NCI-H774 (cell line): Measurements from ENCODE around the gene CR2.
A peak's percentile ranks its signal among the peaks of the same experiment; 100 is the strongest.
"Not testable (repeated sequence)": the region's sequence is repeated elsewhere in the genome, so short reads cannot be mapped to it uniquely, and the experiment has no call there.

Source experiments
- DNase-seq: peaks from one replicate; lab custom pipeline; 2025; lab: John Stamatoyannopoulos, UW

CR2 gene

DNA sequence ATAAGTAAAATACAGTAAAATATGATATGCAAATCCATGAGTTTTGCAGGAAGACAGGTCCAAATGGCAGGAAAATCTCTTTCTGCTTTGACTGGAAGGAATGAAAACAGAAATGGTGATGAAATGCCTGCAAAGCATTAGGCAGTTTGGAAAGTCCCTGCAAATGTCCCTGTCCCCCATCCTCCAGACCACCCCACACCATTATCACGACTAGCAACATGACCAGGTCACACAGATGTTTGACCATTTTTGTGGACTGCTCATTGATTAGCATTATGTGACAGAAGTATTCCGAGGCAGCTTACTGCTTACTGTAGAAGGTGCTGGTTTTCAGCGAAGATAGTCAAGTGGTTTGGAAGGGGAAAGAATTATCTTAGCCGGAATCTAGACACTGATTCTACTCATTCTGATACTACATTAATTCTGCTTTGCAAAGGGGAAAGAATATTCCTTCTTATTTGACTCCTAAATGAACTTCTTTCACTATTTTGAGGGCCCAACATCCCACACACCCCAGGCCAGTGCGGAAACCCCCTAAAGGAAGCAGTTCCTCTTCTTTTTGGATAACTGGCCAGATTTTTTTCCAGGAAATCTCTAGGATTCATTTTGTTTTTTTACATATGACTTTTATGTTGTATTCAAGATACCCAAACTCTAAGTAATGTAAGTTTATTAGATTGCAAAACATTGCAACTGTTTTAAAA, 9.5 kb upstream of the CR2 start:
- DNase-seq: no peak

DNA sequence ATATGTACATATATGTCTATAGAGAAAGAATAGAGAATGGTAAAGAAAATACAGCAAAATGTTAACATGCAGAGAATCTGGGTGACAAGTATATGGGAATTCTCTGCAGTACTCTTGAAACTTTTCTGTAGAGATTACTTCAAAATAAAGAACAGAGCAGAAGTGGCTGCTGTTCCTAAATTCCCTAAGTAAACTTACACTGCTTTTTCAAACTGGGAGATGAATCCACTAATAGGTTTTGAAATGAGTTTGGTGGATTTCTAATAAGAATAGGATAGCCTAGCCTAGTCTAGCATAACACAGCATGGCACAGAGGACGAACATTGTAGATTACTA, 450 bp upstream of the CR2 start:
- no peak for DNase-seq

DNA sequence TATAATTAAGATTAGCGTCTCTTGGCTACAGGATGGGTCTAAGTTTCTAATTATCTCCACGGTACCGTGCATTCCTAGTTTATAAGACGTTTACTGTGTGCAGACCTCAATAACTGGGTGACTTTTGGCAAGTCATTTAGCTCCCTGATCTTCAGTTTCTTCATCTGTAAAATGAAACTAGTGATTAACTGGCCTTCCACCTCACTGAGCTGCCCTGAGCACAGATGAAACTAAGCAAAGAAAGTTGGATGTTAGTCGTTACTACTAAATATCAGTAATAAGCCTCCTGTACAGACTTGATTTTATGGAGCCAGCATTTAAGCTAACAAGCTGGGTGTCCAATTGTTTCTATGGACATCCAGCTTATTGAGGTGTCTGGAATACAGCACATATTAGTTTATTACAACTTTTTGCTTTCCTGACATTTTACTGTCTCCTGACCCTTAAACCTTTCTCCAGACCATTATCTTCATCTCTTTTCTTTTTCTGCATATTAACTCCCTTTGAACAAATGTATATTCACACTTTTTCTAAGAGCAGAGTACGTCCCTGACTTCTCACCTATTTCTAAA, 1.1 kb downstream of the CR2 start:
- no peak for DNase-seq

DNA sequence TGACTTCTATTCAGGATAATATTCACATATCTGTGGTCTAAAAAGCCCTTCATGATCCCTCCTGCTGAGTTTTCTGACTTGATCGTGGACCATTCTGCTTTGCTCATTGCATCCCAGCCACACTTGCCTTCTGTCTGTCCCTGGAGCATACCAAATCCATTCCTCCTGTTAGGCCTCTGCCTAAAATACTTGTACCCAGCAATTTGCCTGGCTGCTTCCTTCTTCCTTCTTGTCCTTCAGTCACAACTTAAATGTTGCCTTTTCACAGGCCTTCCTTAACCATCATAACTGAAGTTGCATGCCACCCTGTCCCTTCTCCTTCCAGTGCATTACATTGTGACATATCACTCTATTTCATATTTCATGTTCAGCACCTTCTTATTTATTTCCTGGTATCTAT, 4.3 kb downstream of the CR2 start:
- no peak for DNase-seq

GRCh38 chr1:207459008-207459407, 4.9 kb downstream of the CR2 start:
- DNase-seq: no peak

DNA sequence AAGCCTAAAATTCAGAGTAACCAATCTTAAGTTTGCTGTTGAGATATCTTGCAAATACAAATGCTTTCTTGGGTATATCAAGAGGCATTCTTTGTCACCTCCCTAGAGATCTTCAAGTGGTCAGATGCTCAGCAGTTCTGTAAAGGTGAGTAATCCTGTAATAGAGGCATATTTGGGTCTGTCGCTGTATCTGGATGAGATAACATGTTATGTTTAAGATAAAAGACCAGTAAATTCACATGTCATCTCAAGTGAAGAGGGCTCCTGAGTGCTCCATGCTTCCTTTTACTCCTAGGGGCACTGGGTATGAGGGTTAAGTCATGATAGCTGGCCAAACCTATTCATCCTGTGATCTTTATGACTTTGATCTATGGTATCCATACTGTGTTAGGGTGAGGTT, 7.5 kb downstream of the CR2 start:
- no peak for DNase-seq

DNA sequence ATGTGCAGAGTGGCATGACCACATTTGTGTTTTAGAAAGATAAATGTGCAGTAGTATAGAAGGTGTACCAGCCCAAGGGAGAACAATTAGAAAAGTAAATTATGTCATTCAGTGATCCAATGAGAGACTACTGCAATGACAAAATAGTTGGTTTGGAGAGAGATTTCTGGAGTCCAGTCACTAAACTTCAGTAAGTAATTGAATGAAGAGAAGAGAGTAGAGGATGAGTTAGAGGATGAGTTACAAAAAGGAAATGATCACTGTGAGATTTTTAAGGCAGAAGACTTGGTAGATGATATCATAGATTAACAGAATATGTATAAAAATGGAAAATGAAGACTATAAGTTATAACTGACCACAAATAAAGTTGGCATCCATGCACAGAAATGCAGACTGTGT, 8.4 kb downstream of the CR2 start:
- no peak for DNase-seq

GRCh38 chr1:207463021-207463420, 8.9 kb downstream of the CR2 start:
- DNase-seq: no peak

GRCh38 chr1:207463571-207463970, 9.4 kb downstream of the CR2 start:
- DNase-seq: no peak

GRCh38 chr1:207470927-207471326, 16.8 kb downstream of the CR2 start:
- no peak for DNase-seq

DNA sequence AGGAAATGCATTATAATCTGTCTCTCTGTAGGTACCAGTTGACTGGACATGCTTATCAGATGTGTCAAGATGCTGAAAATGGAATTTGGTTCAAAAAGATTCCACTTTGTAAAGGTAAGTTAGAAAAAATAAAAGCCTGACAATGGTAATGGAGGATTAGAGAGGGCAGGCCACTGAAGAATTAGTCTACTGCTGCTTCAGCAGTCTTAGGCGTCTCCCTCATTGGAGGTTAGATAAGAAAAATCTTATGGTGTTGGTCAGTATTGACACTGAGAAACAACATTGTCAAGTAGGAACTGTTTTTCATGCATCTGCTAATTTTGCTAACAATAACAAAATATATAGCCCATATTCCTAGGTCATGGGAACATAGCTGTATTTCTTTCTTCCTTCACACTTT, 20.1 kb downstream of the CR2 start:
- DNase-seq: no peak

DNA sequence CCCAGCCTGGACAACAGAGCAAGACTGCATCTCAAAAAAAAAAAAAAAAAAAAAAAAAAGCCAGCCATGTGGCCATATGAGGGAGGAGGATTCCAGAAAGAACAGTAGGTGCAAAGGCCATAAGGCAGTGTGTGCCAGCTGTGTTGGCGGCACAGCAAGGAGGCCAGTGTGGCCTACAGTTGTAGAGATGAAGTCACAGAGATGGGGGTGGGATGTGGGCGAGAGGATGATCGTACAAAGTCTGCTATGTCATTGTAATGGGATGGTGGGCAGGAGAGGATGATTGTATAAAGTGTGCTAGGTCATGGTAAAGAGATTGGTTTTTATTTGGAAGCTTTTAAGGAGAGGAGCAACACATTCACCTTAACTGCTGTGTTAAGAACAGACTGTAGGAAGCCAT, 32.1 kb downstream of the CR2 start:
- DNase-seq: no peak

GRCh38 chr1:207487636-207488035, 33.5 kb downstream of the CR2 start:
- no peak for DNase-seq

DNA sequence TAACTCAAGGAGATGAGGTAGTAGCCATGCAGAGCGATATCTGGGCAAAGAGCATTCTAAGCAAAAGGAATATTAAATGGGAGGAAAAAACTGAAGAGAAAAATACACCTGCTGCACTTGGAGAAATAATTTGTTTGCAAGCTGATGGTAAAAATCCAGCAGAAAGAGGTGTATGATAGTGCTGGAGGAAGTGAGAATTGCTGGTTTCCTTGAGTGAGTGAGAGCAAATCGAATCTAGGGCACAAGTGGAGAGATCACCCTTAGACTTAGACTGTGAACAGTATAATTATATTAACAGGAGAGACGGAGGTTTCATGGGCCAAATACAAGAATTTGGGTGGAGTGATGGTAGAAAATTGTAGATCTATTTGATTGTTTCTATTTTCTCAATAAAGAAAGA, 39.1 kb downstream of the CR2 start:
- DNase-seq: no peak

GRCh38 chr1:207494171-207494570, 40.0 kb downstream of the CR2 start:
- DNase-seq: no peak

DNA sequence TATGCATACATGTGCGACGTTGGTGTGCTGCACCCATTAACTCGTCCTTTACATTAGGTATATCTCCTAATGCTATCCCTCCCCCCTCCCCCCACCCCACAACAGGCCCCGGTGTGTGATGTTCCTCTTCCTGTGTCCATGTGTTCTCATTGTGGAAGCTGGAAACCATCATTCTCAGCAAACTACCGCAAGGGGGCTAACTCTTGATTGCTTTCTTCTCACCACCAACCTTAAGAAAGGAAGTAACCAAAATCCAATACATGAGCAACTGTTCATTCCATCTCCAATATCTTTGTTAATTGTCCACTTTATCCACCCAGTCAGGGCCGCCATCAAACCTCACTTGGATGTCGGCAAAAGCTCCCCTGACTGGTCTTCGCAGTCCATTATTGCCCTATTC, 41.2 kb downstream of the CR2 start:
- not testable (repeated sequence) for DNase-seq

DNA sequence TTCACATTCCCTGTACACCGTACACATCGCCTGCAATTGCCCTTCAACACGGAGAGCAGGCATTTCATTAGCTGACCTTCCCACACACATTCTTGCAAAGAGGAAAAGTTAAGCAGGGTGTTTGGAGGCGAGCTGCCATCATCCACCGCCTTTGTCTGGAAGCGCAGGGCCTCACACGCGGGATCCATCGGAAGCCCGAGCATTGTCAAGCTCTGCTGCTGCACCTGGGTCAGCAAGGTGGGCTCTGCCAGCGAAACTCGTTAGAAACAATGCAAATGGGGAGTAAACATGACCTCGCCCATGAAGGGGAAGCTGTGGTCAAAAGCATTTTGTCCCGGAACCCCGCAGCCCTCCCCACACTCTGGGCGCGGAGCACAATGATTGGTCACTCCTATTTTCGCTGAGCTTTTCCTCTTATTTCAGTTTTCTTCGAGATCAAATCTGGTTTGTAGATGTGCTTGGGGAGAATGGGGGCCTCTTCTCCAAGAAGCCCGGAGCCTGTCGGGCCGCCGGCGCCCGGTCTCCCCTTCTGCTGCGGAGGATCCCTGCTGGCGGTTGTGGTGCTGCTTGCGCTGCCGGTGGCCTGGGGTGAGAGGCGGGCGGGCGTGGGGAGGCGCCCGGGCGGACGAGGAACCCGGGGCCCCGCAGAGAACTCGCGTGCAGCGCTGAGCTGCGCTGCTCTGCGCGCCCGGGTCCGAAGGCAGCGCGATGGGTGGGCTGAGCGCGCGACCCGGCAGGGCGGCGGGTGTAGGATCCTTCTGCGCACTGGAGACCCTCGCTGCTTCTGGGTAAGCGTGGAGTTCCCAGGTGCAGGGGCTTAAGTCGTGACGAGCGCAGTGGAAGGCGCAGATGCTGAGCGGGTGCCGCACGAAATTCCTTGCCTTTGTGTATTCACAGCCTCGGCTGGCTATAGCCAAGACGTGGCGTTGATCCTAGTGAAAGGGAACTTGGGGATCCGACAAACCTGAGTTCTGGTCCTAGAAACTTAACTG, 42.0 kb downstream of the CR2 start, which contains the start of gene CR1:
TSS of gene CR1 (plus strand) at position 357 of the 992 bp plus-strand sequence. CDS start at position 468, 111 bp downstream.
- no peak for DNase-seq

DNA sequence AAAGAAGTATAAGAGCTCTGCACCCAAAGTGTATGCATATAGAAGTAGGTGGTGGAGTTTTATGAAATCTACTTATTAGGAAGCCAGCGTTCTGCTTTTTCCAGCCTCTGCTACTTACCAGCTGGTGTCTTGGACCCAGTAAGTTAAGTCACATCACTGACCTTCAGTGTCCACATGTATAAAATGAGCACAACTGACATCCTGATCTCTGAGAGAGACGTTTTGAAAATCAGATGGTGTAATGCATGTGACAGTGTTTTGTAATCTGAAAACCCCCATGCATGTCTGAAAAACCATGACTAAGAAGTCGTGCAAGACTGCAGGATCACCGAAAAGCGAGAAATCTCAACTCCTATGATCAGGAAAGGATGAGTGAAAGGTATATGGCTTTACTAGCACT, 43.8 kb downstream of the CR2 start:
- DNase-seq: no peak

- peak; percentile 30 for DNase-seq
Measured at GRCh38 chr1:207499573-207499972, 45.4 kb downstream of the CR2 start.

DNA sequence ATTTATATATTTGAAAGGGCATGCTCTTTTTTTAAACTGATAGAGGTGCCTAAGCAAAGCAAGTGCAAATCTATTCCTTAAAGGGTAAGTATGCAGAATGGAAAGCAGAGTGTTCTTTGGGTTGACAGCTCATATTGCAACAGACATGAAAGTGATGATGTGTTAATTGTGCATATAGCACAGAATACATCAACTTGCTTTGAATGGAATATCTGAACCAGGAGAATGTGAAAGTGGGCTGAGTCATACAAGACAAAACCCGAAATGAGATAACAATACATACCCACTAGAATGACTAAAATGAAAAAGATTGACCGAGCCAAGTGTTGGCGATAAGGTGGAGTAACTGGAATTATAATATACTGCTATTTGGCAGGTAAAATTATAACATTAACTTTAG, 46.2 kb downstream of the CR2 start:
- no peak for DNase-seq

DNA sequence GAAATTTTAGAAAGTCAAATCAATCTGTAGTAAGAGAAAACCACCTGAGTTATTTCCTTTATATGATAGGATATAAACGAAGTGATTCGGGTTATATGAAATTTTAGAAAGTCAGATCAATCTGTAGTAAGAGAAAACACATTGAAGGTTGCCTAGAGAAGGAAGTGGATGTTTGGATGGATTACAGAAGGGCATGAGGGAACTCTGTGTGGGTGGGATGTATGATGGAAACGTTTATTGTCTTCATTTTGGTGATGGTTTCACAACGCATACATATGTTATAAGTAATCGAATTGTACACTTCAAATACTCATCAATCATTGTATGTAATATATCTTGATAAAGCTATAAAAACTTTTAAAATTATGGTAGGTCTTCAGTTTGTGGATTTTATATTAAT, 46.9 kb downstream of the CR2 start:
- DNase-seq: no peak

DNA sequence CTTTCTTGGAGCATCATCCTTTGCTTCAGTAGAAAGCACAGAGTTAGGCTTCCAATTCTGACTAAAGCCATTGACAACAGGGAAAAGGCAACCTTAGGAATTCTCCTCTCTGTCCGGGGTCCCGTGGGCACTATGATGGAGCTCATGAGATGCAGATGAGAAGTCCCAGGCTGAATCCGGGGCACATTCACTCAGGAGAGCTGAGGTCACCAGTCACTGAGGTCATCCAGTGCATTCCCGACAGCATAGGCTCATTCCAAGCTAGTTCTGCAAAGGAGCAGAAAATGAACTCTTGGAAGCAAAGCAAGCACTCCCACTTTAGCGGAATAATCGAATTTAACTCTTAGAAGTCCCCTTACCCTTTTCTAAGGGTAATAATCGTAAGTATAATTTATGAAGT, 48.6 kb downstream of the CR2 start:
- no peak for DNase-seq

GRCh38 chr1:207503950-207504349, 49.8 kb downstream of the CR2 start:
- no peak for DNase-seq
